Activated naive CD4-positive, alpha-beta T cell treated with anti-CD3 and anti-CD28 coated beads, Interleukin-2, amount 50 U/mL, for 24 hours (primary cell): Measurements from ENCODE around the gene SLC25A20.
"Not testable (repeated sequence)": the region's sequence is repeated elsewhere in the genome, so short reads cannot be mapped to it uniquely, and the experiment has no call there.

Experiments used
- H3K27ac Mint-ChIP-seq: one replicate; pipeline ENCODE4 v1.8.0; 2021; ENCODE audit warnings: mild to moderate bottlenecking, mixed read lengths
- H3K27me3 Mint-ChIP-seq: one replicate; pipeline ENCODE4 v1.8.0; 2021; ENCODE audit warnings: mixed read lengths
- H3K36me3 Mint-ChIP-seq: one replicate; pipeline ENCODE4 v1.8.0; 2021; ENCODE audit warnings: mixed read lengths
- H3K4me1 Mint-ChIP-seq: one replicate; pipeline ENCODE4 v1.8.0; 2021; ENCODE audit warnings: mixed read lengths
- H3K4me3 Mint-ChIP-seq: one replicate; pipeline ENCODE4 v1.8.0; 2021; ENCODE audit warnings: mild to moderate bottlenecking, mixed read lengths
- H3K9me3 Mint-ChIP-seq: one replicate; pipeline ENCODE4 v1.8.0; 2021; ENCODE audit warnings: mixed read lengths

SLC25A20 gene

GRCh38 chr3:48919215-48920138 lies 20.8 kb upstream of the SLC25A20 start:
- Mint-ChIP-seq H3K27ac (peak overlapping the region; percentile 92), H3K9me3 (no peaks in the 10 kb centered on the region)

GRCh38 chr3:48918388-48919214 lies 19.9 kb upstream of the SLC25A20 start, which contains the start of gene ARIH2:
Gene ARIH2 (plus strand): TSS chr3:48918842. CDS start chr3:48927559, 8,717 bp downstream.
- Mint-ChIP-seq H3K27me3 (no peaks in the 10 kb centered on the region), H3K4me1 (peaks cover 22% of the 10 kb centered on the region), H3K4me3 (peak within 1 kb of the TSS; percentile 99), H3K9me3 (no peaks in the 10 kb centered on the region), H3K36me3 (peaks cover 4% of the 10 kb centered on the region), H3K27ac (peak within 1 kb of the TSS; percentile 100)

More at GRCh38 chr3:48919215-48920138, 20.8 kb upstream of the SLC25A20 start:
- Mint-ChIP-seq H3K4me3 (peak overlapping the region; percentile 99), H3K4me1 (peaks cover 22% of the 10 kb centered on the region), H3K27me3 (no peaks in the 10 kb centered on the region), H3K36me3 (peaks cover 4% of the 10 kb centered on the region)

GRCh38 chr3:48915296-48915695 lies 16.6 kb upstream of the SLC25A20 start:
- peak overlapping the region; percentile 27 for H3K27ac Mint-ChIP-seq
- peaks cover 4% of the 10 kb centered on the region for H3K36me3 Mint-ChIP-seq

GRCh38 chr3:48907026-48907425 lies 8.3 kb upstream of the SLC25A20 start:
- not testable (repeated sequence) for H3K4me1 Mint-ChIP-seq, H3K27ac Mint-ChIP-seq, H3K27me3 Mint-ChIP-seq, H3K36me3 Mint-ChIP-seq, H3K4me3 Mint-ChIP-seq, H3K9me3 Mint-ChIP-seq

More at GRCh38 chr3:48915296-48915695, 16.6 kb upstream of the SLC25A20 start:
- Mint-ChIP-seq H3K27me3 (no peaks in the 10 kb centered on the region), H3K4me1 (peaks cover 15% of the 10 kb centered on the region), H3K9me3 (no peaks in the 10 kb centered on the region), H3K4me3 (no peak overlapping the region)

- H3K4me3 Mint-ChIP-seq: peak overlapping the region; percentile 94
- H3K27ac Mint-ChIP-seq: peak overlapping the region; percentile 97
- H3K36me3 Mint-ChIP-seq: peaks cover 1% of the 10 kb centered on the region
- peaks cover 45% of the 10 kb centered on the region for H3K4me1 Mint-ChIP-seq
- no peaks in the 10 kb centered on the region for H3K27me3 Mint-ChIP-seq
- no peaks in the 10 kb centered on the region for H3K9me3 Mint-ChIP-seq
These were observed 591 bp upstream of the SLC25A20 start for GRCh38 chr3:48899273-48899672.

- H3K4me3 Mint-ChIP-seq: peak overlapping the region; percentile 94
- no peaks in the 10 kb centered on the region for H3K27me3 Mint-ChIP-seq
- peak overlapping the region; percentile 97 for H3K27ac Mint-ChIP-seq
- no peaks in the 10 kb centered on the region for H3K9me3 Mint-ChIP-seq
- peaks cover 1% of the 10 kb centered on the region for H3K36me3 Mint-ChIP-seq
- H3K4me1 Mint-ChIP-seq: peaks cover 45% of the 10 kb centered on the region
These were observed 964 bp downstream of the SLC25A20 start for GRCh38 chr3:48897460-48898376.

- Mint-ChIP-seq H3K4me3 (peak overlapping the region; percentile 73), H3K9me3 (no peaks in the 10 kb centered on the region), H3K4me1 (peaks cover 50% of the 10 kb centered on the region), H3K27ac (peak overlapping the region; percentile 68), H3K27me3 (no peaks in the 10 kb centered on the region), H3K36me3 (peaks cover 1% of the 10 kb centered on the region)
These were observed 1.7 kb downstream of the SLC25A20 start for GRCh38 chr3:48896936-48897335.

- Mint-ChIP-seq H3K4me1 (peaks cover 43% of the 10 kb centered on the region), H3K27ac (no peak overlapping the region)
These were observed 4.2 kb downstream of the SLC25A20 start for GRCh38 chr3:48894516-48894915.

GRCh38 chr3:48891606-48892005 lies 7.1 kb downstream of the SLC25A20 start:
- no peak overlapping the region for H3K4me3 Mint-ChIP-seq
- H3K4me1 Mint-ChIP-seq: peaks cover 27% of the 10 kb centered on the region
- H3K27me3 Mint-ChIP-seq: no peaks in the 10 kb centered on the region
- no peaks in the 10 kb centered on the region for H3K9me3 Mint-ChIP-seq
- H3K36me3 Mint-ChIP-seq: peaks cover 9% of the 10 kb centered on the region
- no peak overlapping the region for H3K27ac Mint-ChIP-seq

More at GRCh38 chr3:48894516-48894915, 4.2 kb downstream of the SLC25A20 start:
- no peak overlapping the region for H3K4me3 Mint-ChIP-seq
- no peaks in the 10 kb centered on the region for H3K27me3 Mint-ChIP-seq
- peaks cover 8% of the 10 kb centered on the region for H3K36me3 Mint-ChIP-seq
- H3K9me3 Mint-ChIP-seq: no peaks in the 10 kb centered on the region

GRCh38 chr3:48885753-48886152 lies 12.9 kb downstream of the SLC25A20 start:
- H3K9me3 Mint-ChIP-seq: no peaks in the 10 kb centered on the region
- no peak overlapping the region for H3K27ac Mint-ChIP-seq
- no peak overlapping the region for H3K4me3 Mint-ChIP-seq
- H3K27me3 Mint-ChIP-seq: no peaks in the 10 kb centered on the region
- peaks cover 8% of the 10 kb centered on the region for H3K36me3 Mint-ChIP-seq
- peaks cover 21% of the 10 kb centered on the region for H3K4me1 Mint-ChIP-seq

GRCh38 chr3:48881652-48882114 lies 17.0 kb downstream of the SLC25A20 start:
- H3K36me3 Mint-ChIP-seq: peaks cover 6% of the 10 kb centered on the region
- H3K27ac Mint-ChIP-seq: no peak overlapping the region
- no peaks in the 10 kb centered on the region for H3K27me3 Mint-ChIP-seq
- H3K4me1 Mint-ChIP-seq: peaks cover 12% of the 10 kb centered on the region
- H3K4me3 Mint-ChIP-seq: no peak overlapping the region
- H3K9me3 Mint-ChIP-seq: no peaks in the 10 kb centered on the region

- peaks cover 6% of the 10 kb centered on the region for H3K36me3 Mint-ChIP-seq
- no peaks in the 10 kb centered on the region for H3K27me3 Mint-ChIP-seq
- peaks cover 10% of the 10 kb centered on the region for H3K4me1 Mint-ChIP-seq
- no peak overlapping the region for H3K4me3 Mint-ChIP-seq
- no peak overlapping the region for H3K27ac Mint-ChIP-seq
- H3K9me3 Mint-ChIP-seq: no peaks in the 10 kb centered on the region
These were observed 17.7 kb downstream of the SLC25A20 start for GRCh38 chr3:48881006-48881405.

- Mint-ChIP-seq H3K27ac (no peak overlapping the region), H3K36me3 (peaks cover 2% of the 10 kb centered on the region), H3K4me3 (no peak overlapping the region)
These were observed 18.7 kb downstream of the SLC25A20 start for GRCh38 chr3:48879994-48880377.

GRCh38 chr3:48879307-48879993 lies 19.2 kb downstream of the SLC25A20 start:
- H3K27ac Mint-ChIP-seq: no peak overlapping the region
- no peak overlapping the region for H3K4me3 Mint-ChIP-seq

More at GRCh38 chr3:48879994-48880377, 18.7 kb downstream of the SLC25A20 start:
- Mint-ChIP-seq H3K9me3 (no peaks in the 10 kb centered on the region), H3K27me3 (no peaks in the 10 kb centered on the region), H3K4me1 (peaks cover under 1% of the 10 kb centered on the region)

More at GRCh38 chr3:48879307-48879993, 19.2 kb downstream of the SLC25A20 start:
- Mint-ChIP-seq H3K36me3 (peaks cover 2% of the 10 kb centered on the region), H3K4me1 (no peaks in the 10 kb centered on the region), H3K9me3 (no peaks in the 10 kb centered on the region), H3K27me3 (no peaks in the 10 kb centered on the region)
